ENCODE data around the gene NALCN.

The NALCN gene

DNA sequence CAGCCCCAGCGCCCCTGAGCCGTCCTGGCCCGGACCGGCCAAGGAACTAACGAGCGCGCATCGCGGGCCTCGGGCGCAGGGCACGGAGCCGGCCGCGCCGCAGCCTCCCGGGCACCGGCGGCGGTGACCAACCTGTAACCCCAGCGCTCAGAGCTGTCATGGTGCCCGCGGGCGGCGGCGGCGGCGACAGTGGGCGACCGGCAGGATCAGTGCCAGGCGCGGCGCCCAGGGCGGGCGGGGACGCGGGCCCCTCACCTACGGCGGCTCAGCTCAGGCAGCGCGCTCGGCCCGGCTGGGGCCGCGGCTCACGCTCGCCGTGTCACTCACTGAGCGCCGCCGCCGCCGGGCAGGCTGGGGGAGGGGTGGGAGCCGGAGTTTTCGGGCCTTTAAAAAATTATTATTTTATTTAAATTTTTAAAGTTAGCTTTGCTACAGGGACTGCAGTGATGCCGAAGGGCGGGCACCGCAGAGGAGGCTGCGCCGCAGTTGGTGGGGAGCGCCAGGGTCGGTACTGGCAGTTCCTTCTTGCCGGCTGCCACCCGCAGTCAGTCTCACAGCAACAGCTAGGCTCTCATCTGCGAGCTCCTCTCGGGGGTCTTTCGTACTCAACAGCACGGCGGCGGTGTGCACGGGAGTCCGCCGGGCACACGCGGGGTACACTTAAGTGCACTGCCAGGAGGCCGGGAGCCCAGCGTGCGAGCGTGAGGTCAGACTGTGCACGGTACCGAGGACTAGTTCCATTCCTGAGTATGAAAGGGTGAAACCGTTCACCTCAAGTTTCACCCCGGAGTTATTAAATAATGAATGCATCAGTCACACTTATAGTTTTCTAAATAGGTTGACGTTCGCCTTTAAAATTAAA lies at the start of gene NALCN:
TSS of gene NALCN (minus strand) at position 328 of the 862 bp plus-strand sequence. CDS start 17,382 bp downstream, outside the sequence.
- DNase-seq = no peak

DNA sequence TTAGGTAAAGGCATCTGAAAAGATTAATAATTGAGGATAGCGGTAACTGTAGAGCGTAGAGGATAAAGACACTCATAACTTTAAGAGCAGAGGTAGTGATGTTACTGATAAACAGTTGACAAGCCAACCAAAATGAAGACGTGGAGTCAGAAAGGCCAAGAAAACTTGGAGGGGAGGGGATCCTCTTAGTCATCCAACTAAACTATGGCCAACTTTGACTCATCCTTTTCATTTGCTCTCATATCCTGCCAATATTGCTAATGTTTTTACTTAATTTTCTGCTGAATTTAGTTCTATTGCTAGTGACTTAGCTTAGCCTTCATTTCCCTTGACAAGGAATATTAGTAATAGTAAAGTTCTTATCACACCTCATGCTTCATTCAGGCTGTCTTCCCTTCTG lies 49.6 kb upstream of the NALCN start:
- no peak for DNase-seq

DNA sequence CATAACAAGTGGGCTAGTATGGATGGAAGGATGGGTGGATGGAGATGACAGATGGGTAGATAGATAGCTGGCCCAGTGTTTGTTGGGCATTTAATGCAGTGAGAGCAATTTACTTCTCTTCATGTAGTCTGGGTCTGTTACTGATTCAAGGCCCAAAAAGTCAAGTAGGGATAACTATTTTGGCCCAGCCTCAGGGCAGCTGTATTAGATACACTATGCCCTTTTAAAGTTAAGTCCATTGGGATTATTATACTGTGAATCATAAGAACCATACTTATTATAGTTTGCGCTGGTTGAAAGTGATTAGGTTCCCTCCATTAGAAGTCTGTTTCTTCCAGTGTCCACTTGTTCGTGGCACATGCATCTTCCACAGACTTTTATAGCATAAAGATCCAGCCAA lies 40.9 kb upstream of the NALCN start:
- DNase-seq = no peak

DNA sequence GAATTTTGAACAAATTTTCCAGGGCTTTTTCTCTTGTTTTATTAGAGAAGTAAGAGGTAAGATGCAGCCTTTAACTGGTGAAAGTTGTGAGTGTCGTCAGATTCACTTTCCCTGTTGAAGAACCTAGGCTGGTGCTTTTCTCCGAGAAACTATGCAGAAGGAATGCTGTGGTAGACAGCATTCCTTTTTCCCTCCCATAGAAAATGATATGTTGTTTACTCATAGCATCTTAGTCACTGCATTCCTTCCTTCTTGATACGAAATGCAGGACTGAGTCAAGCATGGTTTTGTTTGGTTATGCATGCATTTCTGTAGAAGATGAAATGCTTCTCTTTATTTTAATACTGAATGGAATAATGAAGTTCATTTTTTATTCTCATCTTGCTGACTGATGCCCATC lies 39.6 kb upstream of the NALCN start:
- no peak for DNase-seq

- DNase-seq = no peak
Measured at GRCh38 chr13:101454767-101455166, 38.5 kb upstream of the NALCN start.

- no peak for DNase-seq
Measured at GRCh38 chr13:101453784-101454201, 37.5 kb upstream of the NALCN start.

DNA sequence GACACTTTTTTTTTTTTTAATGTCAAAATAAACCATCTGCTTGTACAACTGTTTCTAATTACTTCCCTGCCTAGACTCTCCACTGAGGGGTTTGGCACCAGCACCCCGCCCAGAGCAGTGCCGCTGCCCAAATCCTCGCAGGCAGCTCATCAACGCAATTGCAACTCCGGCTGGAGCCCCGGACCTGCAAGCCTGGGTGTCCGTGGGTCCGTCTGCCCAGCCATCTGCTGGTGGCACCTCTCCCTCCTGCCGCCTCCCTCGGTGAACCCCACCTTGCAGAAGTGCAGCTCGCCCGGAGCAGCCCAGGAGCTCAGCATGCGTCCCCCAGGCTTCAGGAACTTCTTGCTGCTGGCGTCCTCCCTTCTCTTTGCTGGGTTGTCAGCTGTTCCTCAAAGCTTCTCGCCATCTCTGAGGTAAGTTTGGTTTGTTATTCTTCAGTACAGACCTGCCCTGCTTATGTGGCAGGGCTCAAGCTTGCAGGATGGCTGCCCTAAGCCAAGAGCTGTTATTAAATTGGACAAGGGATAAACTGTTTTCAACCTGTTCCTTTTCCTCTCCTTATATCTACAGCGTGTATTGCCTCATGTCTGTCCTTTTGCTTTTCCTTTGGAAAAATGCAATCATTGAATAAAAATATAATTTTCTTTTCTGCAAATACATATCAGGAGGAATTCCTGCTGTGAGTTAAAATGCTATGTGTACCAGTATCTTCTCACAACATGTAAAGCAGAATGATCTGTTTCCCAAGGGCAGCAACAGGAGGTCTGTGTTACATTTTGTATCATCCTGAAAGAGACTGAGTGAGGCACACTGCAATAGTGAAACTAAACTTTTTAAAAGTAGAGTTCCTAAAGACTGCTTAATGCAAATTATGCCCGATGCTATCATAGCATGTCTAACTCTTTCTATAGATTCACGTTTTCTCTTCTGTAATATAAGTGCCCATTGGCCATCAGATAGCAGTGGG lies 36.5 kb upstream of the NALCN start, which contains the start of gene ITGBL1:
TSS of gene ITGBL1 (plus strand) at position 157 of the 967 bp plus-strand sequence. CDS start at position 316, 159 bp downstream.
- no peak for DNase-seq

- no peak for DNase-seq
Measured at GRCh38 chr13:101451641-101452040, 35.3 kb upstream of the NALCN start.

DNA sequence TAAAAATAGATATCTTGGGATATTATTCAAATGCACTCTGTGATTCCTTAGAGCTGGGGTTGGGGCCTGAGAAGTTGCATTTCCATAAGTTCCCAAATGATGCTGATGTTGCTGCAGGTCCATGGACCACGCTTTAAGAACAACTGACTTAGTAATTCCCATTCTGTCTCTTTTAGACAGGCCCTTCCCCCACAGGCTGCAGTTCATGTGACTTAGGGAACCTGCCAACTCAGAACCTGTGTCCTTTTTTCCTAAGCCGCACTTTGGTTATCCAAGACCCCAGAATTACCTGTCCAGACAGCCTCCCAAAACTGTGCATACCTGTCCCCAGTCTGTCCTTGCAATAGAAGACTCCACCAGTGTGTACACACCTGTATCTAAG lies 34.4 kb upstream of the NALCN start:
- DNase-seq = no peak

GRCh38 chr13:101449790-101450748 lies 33.8 kb upstream of the NALCN start:
- no peak for DNase-seq

- DNase-seq = no peak
Measured at GRCh38 chr13:101447852-101448251, 31.5 kb upstream of the NALCN start.

GRCh38 chr13:101434486-101434885 lies 18.2 kb upstream of the NALCN start:
- DNase-seq = no peak

DNA sequence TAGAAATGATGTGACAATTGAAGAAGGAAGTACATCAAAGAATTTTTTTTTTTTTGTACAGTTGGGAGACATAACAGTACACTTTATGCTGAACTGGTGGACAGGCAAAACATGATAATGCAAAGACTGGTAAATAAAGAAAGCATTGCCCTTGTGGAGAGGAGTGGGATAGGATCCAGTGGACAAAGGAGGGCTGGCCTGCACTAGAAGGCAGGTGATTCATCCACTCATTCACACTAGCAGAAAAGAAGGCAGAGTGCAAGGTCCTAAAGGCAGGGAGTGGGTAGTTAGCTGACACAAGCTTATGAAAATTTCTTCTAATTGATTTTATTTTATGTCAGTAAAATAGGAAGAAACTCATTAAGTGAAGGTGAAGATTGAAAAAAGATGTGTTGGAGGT lies 17.6 kb upstream of the NALCN start:
- no peak for DNase-seq

- DNase-seq = no peak
Measured at GRCh38 chr13:101429733-101430132, 13.4 kb upstream of the NALCN start.

DNA sequence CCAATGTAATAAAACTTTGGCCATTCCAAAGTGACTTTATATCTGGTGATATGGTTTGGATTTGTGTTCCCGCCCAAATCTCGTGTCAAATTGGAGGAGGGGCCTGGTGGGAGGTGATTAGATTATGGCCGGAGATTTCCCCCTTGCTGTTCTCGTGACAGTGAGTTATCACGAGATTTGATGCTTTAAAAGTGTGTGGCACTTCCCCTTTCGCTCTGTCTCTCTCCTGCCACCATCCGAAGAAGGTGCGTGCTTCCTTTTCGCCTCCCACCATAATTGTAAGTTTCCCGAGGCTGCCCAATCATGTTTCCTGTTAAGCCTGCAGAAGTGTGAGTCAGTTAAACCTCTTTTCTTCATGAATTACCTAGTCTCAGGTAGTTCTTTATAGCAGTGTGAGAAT lies 9.3 kb upstream of the NALCN start:
- no peak for DNase-seq

GRCh38 chr13:101425156-101425471 lies 8.8 kb upstream of the NALCN start:
- no peak for DNase-seq

- DNase-seq = no peak
Measured at GRCh38 chr13:101424381-101425155, 8.3 kb upstream of the NALCN start.

DNA sequence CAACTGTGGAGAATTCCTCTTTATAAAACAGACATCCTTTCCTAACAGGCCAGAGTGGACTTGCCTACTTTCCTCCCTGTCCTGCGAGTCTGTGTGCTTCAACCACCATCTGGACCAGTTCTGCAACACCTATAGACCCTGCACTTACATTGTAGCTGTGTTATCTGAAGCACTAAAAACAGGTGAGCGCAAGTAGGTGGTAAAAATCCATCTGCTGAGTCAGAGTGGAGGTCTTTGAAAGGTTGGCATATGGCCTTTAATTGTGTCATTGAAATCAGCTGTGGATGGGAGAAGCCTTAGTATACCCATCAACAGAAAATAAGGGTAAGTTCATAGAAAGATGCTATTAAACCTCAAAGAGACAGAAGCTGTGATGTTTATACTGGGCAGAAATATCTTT lies 7.6 kb upstream of the NALCN start:
- no peak for DNase-seq

- no peak for DNase-seq
Measured at GRCh38 chr13:101417501-101417900, 1.2 kb upstream of the NALCN start.

- no peak for DNase-seq
Measured at GRCh38 chr13:101417043-101417406, 717 bp upstream of the NALCN start.

GRCh38 chr13:101415358-101416174 lies 742 bp downstream of the NALCN start:
- no peak for DNase-seq

Measured in Kasumi-1 (cell line).